GM12878 (cell line): ENCODE results near the gene FJX1. TPM values are rescaled to one million over a fixed set of nuclear protein-coding genes. Genes with fewer than 3 reads are reported as not detected.

Experiments used
- ATAC-seq: fragments of 200-7000 bp; cut with Tn5 transposase; 3 replicates; pipeline ENCODE4 v1.9.1; 2020; ENCODE audit warnings: mild to moderate bottlenecking, moderate library complexity
- BruUV-seq: library from RNA; stranded (reverse); fragments of 400-500 nt; replicated peaks from 2 replicates; lab custom pipeline; 2021; lab: Mats Ljungman, UMichigan
- CTCF ChIA-PET: fragments of 300-600 bp; sonication (Branson Sonifier 250); formaldehyde crosslinking; extraction: SDS; loops from one replicate; lab custom pipeline; 2021; ENCODE audit warnings: inconsistent platforms; lab: Yijun Ruan, JAX
- POLR2A ChIA-PET: fragments of 350-600 bp; formaldehyde crosslinking; extraction: SDS; loops from one replicate; lab custom pipeline; 2021; ENCODE audit warnings: inconsistent platforms; lab: Charles Lee
- RAD21 ChIA-PET: fragments of 300-600 bp; sonication (Branson Sonifier 250); formaldehyde crosslinking; loops from one replicate; lab custom pipeline; 2023; ENCODE audit warnings: antibody characterized with exemption; ENCODE audit not compliant: unreplicated experiment; lab: Charles Lee
- SMC1A ChIA-PET: fragments of 300-600 bp; sonication (Branson Sonifier 250); formaldehyde crosslinking; loops from one replicate; lab custom pipeline; 2023; ENCODE audit not compliant: unreplicated experiment, uncharacterized antibody; lab: Charles Lee
- DNase-seq: peaks from one replicate; pipeline ENCODE4 v3.0.0-alpha.2; 2011; ENCODE audit warnings: low read depth, low spot score
- FAIRE-seq: peaks from 3 replicates; lab custom pipeline; 2011; peaks lifted over from hg19 to GRCh38; lab: Jason Lieb, UNC
- H2AFZ ChIP-seq: 2 replicates; pipeline ENCODE4 v1.6.0; 2011; ENCODE audit warnings: low read depth, low read length, control low read depth; ENCODE audit not compliant: control insufficient read depth
- H3K27ac ChIP-seq: 2 replicates; pipeline ENCODE4 v1.5.1; 2011; ENCODE audit warnings: control low read depth; ENCODE audit not compliant: control insufficient read depth, insufficient read depth
- H3K27me3 ChIP-seq, 2 experiments: replicated peaks in 1 of 2; 2 replicates each; pipeline versions ENCODE4 v1.6.0 to v1.6.1; 2011; ENCODE audit warnings: low read length in 1 of 2; ENCODE audit not compliant: control insufficient read depth in 2 of 2, insufficient read depth in 2 of 2
- H3K36me3 ChIP-seq, 2 experiments: 2 replicates each; pipeline ENCODE4 v1.5.1; 2011; ENCODE audit warnings: low read length in 1 of 2; ENCODE audit not compliant: control insufficient read depth in 2 of 2, insufficient read depth in 2 of 2
- H3K4me1 ChIP-seq: 2 replicates; pipeline ENCODE4 v1.6.1; 2011; ENCODE audit warnings: mild to moderate bottlenecking, low read length, moderate library complexity, mixed read lengths; ENCODE audit not compliant: control insufficient read depth, insufficient read depth
- H3K4me2 ChIP-seq: 2 replicates; pipeline ENCODE4 v1.6.0; 2011; ENCODE audit warnings: control low read depth; ENCODE audit not compliant: control insufficient read depth, insufficient read depth
- H3K4me3 ChIP-seq: fragments of 200-600 bp; sonication (generic); 2 replicates; pipeline ENCODE4 v1.5.1; 2016
- H3K79me2 ChIP-seq: 2 replicates; pipeline ENCODE4 v1.6.0; 2011; ENCODE audit warnings: low read length; ENCODE audit not compliant: control insufficient read depth, insufficient read depth
- H3K9ac ChIP-seq: 2 replicates; pipeline ENCODE4 v1.8.0; 2011; ENCODE audit warnings: low read length, control low read depth, mixed read lengths; ENCODE audit not compliant: control insufficient read depth, insufficient read depth
- H3K9me3 ChIP-seq: replicated peaks from 3 replicates; pipeline ENCODE4 v1.5.1; 2011; ENCODE audit warnings: mild to moderate bottlenecking, low read length; ENCODE audit not compliant: control insufficient read depth, insufficient read depth
- H4K20me1 ChIP-seq: 2 replicates; pipeline ENCODE4 v1.6.0; 2011; ENCODE audit not compliant: control insufficient read depth, insufficient read depth
- CEBPB ChIP-seq, 2 experiments: fragments of 150-350 bp in 1 of 2; IDR thresholded peaks; 2 replicates each; pipeline ENCODE4 v1.6.1; 2012 to 2014; ENCODE audit warnings: low read depth in 2 of 2, low read length in 2 of 2, borderline replicate concordance in 1 of 2, inconsistent platforms in 1 of 2
- CEBPZ ChIP-seq: fragments of 150-350 bp; IDR thresholded peaks from 2 replicates; pipeline ENCODE4 v1.6.1; 2016; ENCODE audit warnings: low read depth, low read length
- IRF4 ChIP-seq: IDR thresholded peaks from 2 replicates; pipeline ENCODE4 v1.6.1; 2011; ENCODE audit warnings: low read depth, low read length
- SIN3A ChIP-seq: IDR thresholded peaks from 2 replicates; pipeline ENCODE4 v1.6.1; 2012; ENCODE audit warnings: low read depth, low read length, improper control_type of control experiment
- SP1 ChIP-seq: IDR thresholded peaks from one replicate; pipeline ENCODE4 v1.6.1; 2011; ENCODE audit warnings: low read depth, low read length
- SRF ChIP-seq, 2 experiments: IDR thresholded peaks; 2 replicates each; pipeline ENCODE4 v1.6.1; 2011; ENCODE audit warnings: low read depth in 2 of 2, low read length in 2 of 2, mild to moderate bottlenecking in 1 of 2, moderate library complexity in 1 of 2
- SUPT20H ChIP-seq: IDR thresholded peaks from 2 replicates; pipeline ENCODE4 v1.6.1; 2011; ENCODE audit warnings: low read depth, mild to moderate bottlenecking, low read length, moderate library complexity, borderline replicate concordance; ENCODE audit not compliant: control insufficient read depth
- WRNIP1 ChIP-seq: IDR thresholded peaks from 2 replicates; pipeline ENCODE4 v1.6.1; 2011; ENCODE audit warnings: low read depth, low read length, improper control_type of control experiment, borderline replicate concordance
- ZNF207 ChIP-seq: fragments of 450-650 bp; IDR thresholded peaks from 2 replicates; pipeline ENCODE4 v1.6.1; 2014; ENCODE audit warnings: antibody characterized with exemption, mild to moderate bottlenecking, borderline replicate concordance
- ZNF217 ChIP-seq: fragments of 450-650 bp; IDR thresholded peaks from 2 replicates; pipeline ENCODE4 v1.6.1; 2017; ENCODE audit warnings: antibody characterized with exemption, mild to moderate bottlenecking
- ZZZ3 ChIP-seq: IDR thresholded peaks from 2 replicates; pipeline ENCODE4 v1.6.1; 2011; ENCODE audit warnings: low read depth; ENCODE audit not compliant: control insufficient read depth, insufficient read length
- WGBS: methylation state at CpG from one replicate; pipeline ENCODE4 v1.1.6; 2016; ENCODE audit warnings: low lambda C conversion rate; ENCODE audit not compliant: insufficient replicate concordance, insufficient coverage; ENCODE audit errors: missing lambda C conversion rate; 5-methylcytosine and 5-hydroxymethylcytosine counted together
- in situ Hi-C: fragments of 300-500 bp; cut with MboI; formaldehyde crosslinking; loops from 9 replicates; pipeline ENCODE4 v1.14.3; 2018; ENCODE audit warnings: mixed read lengths
- intact Hi-C: fragments of 100-400 bp; cut with micrococcal nuclease; formaldehyde crosslinking; loops from one replicate; pipeline ENCODE4 v1.14.2; 2022; ENCODE audit not compliant: unreplicated experiment
- polyA plus RNA-seq, 11 experiments: library from polyadenylated mRNA; depleted of rRNA in 4 of 11; unstranded in 6 of 11; stranded (reverse) in 5 of 11; fragments of >200 nt; fragmentation: Nextera tagmentation in 4 of 11; fragmentation: Illumina TruSeq in 1 of 11; extraction: Ambion mirVana in 4 of 11; extraction: Trizol in 1 of 11; gene quantifications; 1 replicate in 1 of 11; 2 replicates in 10 of 11; pipeline versions ENCODE4 v1.2.1 to v1.2.3, GENCODE V29; 2011 to 2016; ENCODE audit warnings: inconsistent platforms in 2 of 11, missing spikeins in 2 of 11, low read depth in 1 of 11
- total RNA-seq, 4 experiments: library from RNA; depleted of rRNA in 3 of 4; stranded (reverse); fragments of >200 nt in 3 of 4; fragmentation: Illumina TruSeq in 1 of 4; extraction: Trizol in 1 of 4; gene quantifications; 2 replicates each; pipeline versions ENCODE4 v1.2.1 to v1.2.3, GENCODE V29; 2013 to 2021
- TF ChIP-seq, protein P1 (sequence below): fragments of 450-650 bp; formaldehyde crosslinking; IDR thresholded peaks from 2 replicates; pipeline ENCODE4 v1.5.0; 2022; ENCODE audit warnings: mild to moderate bottlenecking, missing genetic modification characterization
- TF ChIP-seq, protein P2 (sequence below): fragments of 450-650 bp; IDR thresholded peaks from 2 replicates; pipeline ENCODE4 v1.6.1; 2017; ENCODE audit warnings: mild to moderate bottlenecking, moderate library complexity

FJX1 gene
- total and polyA plus RNA-seq, 10 of the 15 experiments (the other 5 are each of a cell fraction or from before 2014, with no cell fraction given) = 1.7 to 26.1 (median 10.0) TPM

- Histone ChIP-seq H4K20me1 (no peaks in the 10 kb centered on the region), H3K9ac (no peak overlapping the region), H3K36me3 (no peaks in the 10 kb centered on the region), H3K4me2 (no peak overlapping the region), H3K4me1 (no peaks in the 10 kb centered on the region), H3K9me3 (no peaks in the 10 kb centered on the region), H3K79me2 (no peaks in the 10 kb centered on the region), H3K27ac (no peak overlapping the region), H3K27me3 (no peaks in the 10 kb centered on the region; a peak in 1 of 4 replicates), H3K4me3 (no peak overlapping the region), H2AFZ (no peak overlapping the region)
- TF ChIP-seq, protein P1, sequence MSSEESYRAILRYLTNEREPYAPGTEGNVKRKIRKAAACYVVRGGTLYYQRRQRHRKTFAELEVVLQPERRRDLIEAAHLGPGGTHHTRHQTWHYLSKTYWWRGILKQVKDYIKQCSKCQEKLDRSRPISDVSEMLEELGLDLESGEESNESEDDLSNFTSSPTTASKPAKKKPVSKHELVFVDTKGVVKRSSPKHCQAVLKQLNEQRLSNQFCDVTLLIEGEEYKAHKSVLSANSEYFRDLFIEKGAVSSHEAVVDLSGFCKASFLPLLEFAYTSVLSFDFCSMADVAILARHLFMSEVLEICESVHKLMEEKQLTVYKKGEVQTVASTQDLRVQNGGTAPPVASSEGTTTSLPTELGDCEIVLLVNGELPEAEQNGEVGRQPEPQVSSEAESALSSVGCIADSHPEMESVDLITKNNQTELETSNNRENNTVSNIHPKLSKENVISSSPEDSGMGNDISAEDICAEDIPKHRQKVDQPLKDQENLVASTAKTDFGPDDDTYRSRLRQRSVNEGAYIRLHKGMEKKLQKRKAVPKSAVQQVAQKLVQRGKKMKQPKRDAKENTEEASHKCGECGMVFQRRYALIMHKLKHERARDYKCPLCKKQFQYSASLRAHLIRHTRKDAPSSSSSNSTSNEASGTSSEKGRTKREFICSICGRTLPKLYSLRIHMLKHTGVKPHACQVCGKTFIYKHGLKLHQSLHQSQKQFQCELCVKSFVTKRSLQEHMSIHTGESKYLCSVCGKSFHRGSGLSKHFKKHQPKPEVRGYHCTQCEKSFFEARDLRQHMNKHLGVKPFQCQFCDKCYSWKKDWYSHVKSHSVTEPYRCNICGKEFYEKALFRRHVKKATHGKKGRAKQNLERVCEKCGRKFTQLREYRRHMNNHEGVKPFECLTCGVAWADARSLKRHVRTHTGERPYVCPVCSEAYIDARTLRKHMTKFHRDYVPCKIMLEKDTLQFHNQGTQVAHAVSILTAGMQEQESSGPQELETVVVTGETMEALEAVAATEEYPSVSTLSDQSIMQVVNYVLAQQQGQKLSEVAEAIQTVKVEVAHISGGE (CRISPR knock-in tag) = no peak
- TF ChIP-seq SUPT20H (no peak), SRF (IDR thresholded peaks at IDR 0.05; ENCODE audit: low read depth in 2 of 2, low read length in 2 of 2) (no peak), ZNF207 (no peak), SP1 (no peak), CEBPB (IDR thresholded peaks at IDR 0.05; ENCODE audit: borderline replicate concordance in 1 of 2, low read depth in 2 of 2, low read length in 2 of 2) (no peak), ZNF217 (no peak), WRNIP1 (no peak), IRF4 (no peak), CEBPZ (no peak), SIN3A (no peak), ZZZ3 (no peak)
- TF ChIP-seq, protein P2, sequence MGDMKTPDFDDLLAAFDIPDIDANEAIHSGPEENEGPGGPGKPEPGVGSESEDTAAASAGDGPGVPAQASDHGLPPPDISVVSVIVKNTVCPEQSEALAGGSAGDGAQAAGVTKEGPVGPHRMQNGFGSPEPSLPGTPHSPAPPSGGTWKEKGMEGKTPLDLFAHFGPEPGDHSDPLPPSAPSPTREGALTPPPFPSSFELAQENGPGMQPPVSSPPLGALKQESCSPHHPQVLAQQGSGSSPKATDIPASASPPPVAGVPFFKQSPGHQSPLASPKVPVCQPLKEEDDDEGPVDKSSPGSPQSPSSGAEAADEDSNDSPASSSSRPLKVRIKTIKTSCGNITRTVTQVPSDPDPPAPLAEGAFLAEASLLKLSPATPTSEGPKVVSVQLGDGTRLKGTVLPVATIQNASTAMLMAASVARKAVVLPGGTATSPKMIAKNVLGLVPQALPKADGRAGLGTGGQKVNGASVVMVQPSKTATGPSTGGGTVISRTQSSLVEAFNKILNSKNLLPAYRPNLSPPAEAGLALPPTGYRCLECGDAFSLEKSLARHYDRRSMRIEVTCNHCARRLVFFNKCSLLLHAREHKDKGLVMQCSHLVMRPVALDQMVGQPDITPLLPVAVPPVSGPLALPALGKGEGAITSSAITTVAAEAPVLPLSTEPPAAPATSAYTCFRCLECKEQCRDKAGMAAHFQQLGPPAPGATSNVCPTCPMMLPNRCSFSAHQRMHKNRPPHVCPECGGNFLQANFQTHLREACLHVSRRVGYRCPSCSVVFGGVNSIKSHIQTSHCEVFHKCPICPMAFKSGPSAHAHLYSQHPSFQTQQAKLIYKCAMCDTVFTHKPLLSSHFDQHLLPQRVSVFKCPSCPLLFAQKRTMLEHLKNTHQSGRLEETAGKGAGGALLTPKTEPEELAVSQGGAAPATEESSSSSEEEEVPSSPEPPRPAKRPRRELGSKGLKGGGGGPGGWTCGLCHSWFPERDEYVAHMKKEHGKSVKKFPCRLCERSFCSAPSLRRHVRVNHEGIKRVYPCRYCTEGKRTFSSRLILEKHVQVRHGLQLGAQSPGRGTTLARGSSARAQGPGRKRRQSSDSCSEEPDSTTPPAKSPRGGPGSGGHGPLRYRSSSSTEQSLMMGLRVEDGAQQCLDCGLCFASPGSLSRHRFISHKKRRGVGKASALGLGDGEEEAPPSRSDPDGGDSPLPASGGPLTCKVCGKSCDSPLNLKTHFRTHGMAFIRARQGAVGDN = no peak
- intact Hi-C loops = no loop called here
- no peak for DNase-seq
- WGBS = 46% methylated on average over 4 of the region's 4 CpGs
- SMC1A ChIA-PET = no interaction called here
- RAD21 ChIA-PET = no interaction called here
- CTCF ChIA-PET = interaction anchor here (0.6 kb wide), 1 partner anchor 748 kb away, joined by 3 read pairs; no protein-coding TSS in a partner anchor
- in situ Hi-C loops = no loop called here
- POLR2A ChIA-PET = no interaction called here
- no peak for ATAC-seq
- no peak for FAIRE-seq
- no TSS peak for BruUV-seq
Measured at GRCh38 chr11:35589281-35589680, 29.0 kb upstream of the FJX1 start.
